ENCODE measurements around the gene TSEN54. TPM values are rescaled to one million over a fixed set of nuclear protein-coding genes. Genes with fewer than 3 reads are reported as not detected.

The TSEN54 gene
- total RNA-seq, 1 donor from 2014 or later = 23.3 TPM

DNA sequence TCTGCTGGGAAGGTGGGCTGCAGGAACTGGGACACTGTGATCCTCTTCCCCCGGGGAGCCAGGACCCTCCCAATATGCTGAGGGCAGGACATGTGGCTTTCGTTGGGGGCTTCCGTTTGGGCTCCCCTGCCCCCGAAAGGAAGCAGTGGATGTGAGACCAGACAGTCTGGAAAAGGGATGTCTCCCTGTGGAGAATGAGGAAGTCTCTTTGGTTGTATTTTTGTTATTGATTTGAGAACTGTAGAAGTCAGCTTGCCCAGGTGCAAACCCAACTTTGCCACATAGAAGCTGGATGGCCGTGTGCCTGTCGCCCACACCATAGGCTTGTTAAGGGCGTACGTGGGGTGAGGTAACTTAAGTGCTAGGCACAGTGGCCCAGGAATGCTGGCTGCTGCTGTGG lies 27.9 kb downstream of the TSEN54 start:
- peaks cover 10% of the 10 kb centered on the region for H3K27me3 Mint-ChIP-seq (ENCODE audit: unreplicated experiment)
- H3K9me3 Mint-ChIP-seq (ENCODE audit: unreplicated experiment) = no peaks in the 10 kb centered on the region
- H3K27ac Mint-ChIP-seq (ENCODE audit: unreplicated experiment) = no peak overlapping the region
- no peaks in the 10 kb centered on the region for H3K36me3 Mint-ChIP-seq (ENCODE audit: unreplicated experiment)
- peaks cover 2% of the 10 kb centered on the region for H3K4me1 Mint-ChIP-seq (ENCODE audit: unreplicated experiment)
- H3K4me3 Mint-ChIP-seq (ENCODE audit: unreplicated experiment) = no peak overlapping the region
- DNase-seq (ENCODE audit: extremely low spot score, unreplicated experiment) = no peak
- TF ChIP-seq CTCF (IDR thresholded peaks at IDR 0.05) = no peak

DNA sequence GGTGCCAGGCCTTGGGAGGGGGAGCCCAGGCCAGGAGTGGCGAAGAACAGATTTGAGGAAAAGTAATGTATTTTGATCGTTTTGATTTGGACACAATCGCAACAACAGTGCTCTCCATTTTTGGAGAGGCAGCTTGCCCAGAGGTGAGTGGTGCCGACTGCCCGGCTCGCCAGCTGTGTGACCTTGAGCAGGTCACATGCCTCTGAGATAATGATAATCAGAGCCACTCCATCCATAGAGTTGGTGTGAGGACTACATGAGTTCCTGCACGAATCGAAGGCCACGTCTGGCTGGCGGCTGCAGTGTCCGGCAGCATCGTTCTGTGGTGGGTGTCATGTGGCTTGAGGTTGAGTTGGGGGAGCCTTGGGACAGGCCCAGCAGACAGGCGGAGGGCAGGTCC lies 29.9 kb downstream of the TSEN54 start:
- no peak overlapping the region for H3K4me3 Mint-ChIP-seq (ENCODE audit: unreplicated experiment)
- no peak overlapping the region for H3K27ac Mint-ChIP-seq (ENCODE audit: unreplicated experiment)
- TF ChIP-seq CTCF (IDR thresholded peaks at IDR 0.05) = no peak
- peaks cover 6% of the 10 kb centered on the region for H3K4me1 Mint-ChIP-seq (ENCODE audit: unreplicated experiment)
- H3K27me3 Mint-ChIP-seq (ENCODE audit: unreplicated experiment) = peaks cover 10% of the 10 kb centered on the region
- no peak for DNase-seq (ENCODE audit: extremely low spot score, unreplicated experiment)
- H3K9me3 Mint-ChIP-seq (ENCODE audit: unreplicated experiment) = no peaks in the 10 kb centered on the region
- no peaks in the 10 kb centered on the region for H3K36me3 Mint-ChIP-seq (ENCODE audit: unreplicated experiment)

- Mint-ChIP-seq H3K4me3 (ENCODE audit: unreplicated experiment) (no peak overlapping the region), H3K9me3 (ENCODE audit: unreplicated experiment) (no peaks in the 10 kb centered on the region), H3K27ac (ENCODE audit: unreplicated experiment) (no peak overlapping the region), H3K4me1 (ENCODE audit: unreplicated experiment) (peaks cover 6% of the 10 kb centered on the region), H3K36me3 (ENCODE audit: unreplicated experiment) (no peaks in the 10 kb centered on the region), H3K27me3 (ENCODE audit: unreplicated experiment) (peaks cover 7% of the 10 kb centered on the region)
- no peak for TF ChIP-seq CTCF (IDR thresholded peaks at IDR 0.05)
- no peak for DNase-seq (ENCODE audit: extremely low spot score, unreplicated experiment)
Observed at GRCh38 chr17:75547091-75547490, 30.8 kb downstream of the TSEN54 start.

- H3K9me3 Mint-ChIP-seq (ENCODE audit: unreplicated experiment) = no peaks in the 10 kb centered on the region
- DNase-seq (ENCODE audit: extremely low spot score, unreplicated experiment) = no peak
- H3K36me3 Mint-ChIP-seq (ENCODE audit: unreplicated experiment) = no peaks in the 10 kb centered on the region
- H3K4me1 Mint-ChIP-seq (ENCODE audit: unreplicated experiment) = peaks cover 18% of the 10 kb centered on the region
- no peak overlapping the region for H3K27ac Mint-ChIP-seq (ENCODE audit: unreplicated experiment)
- H3K4me3 Mint-ChIP-seq (ENCODE audit: unreplicated experiment) = no peak overlapping the region
- TF ChIP-seq CTCF (IDR thresholded peaks at IDR 0.05) = no peak
- H3K27me3 Mint-ChIP-seq (ENCODE audit: unreplicated experiment) = peaks cover 5% of the 10 kb centered on the region
Observed at GRCh38 chr17:75548813-75549212, 32.5 kb downstream of the TSEN54 start.

GRCh38 chr17:75549246-75550138 lies 33.2 kb downstream of the TSEN54 start:
- Mint-ChIP-seq H3K27me3 (ENCODE audit: unreplicated experiment) (peaks cover 5% of the 10 kb centered on the region), H3K9me3 (ENCODE audit: unreplicated experiment) (no peaks in the 10 kb centered on the region), H3K36me3 (ENCODE audit: unreplicated experiment) (no peaks in the 10 kb centered on the region), H3K4me3 (ENCODE audit: unreplicated experiment) (no peak overlapping the region), H3K27ac (ENCODE audit: unreplicated experiment) (no peak overlapping the region), H3K4me1 (ENCODE audit: unreplicated experiment) (peaks cover 18% of the 10 kb centered on the region)
- DNase-seq (ENCODE audit: extremely low spot score, unreplicated experiment) = no peak
- TF ChIP-seq CTCF (IDR thresholded peaks at IDR 0.05) = no peak

Data from osteocyte (in vitro differentiated cells).